ENCODE results near the gene KCNV2.

- TF ChIP-seq EZH2phosphoT487 (IDR thresholded peaks at IDR 0.05; ENCODE audit: low read length) = no peak
- TF ChIP-seq CTCF (IDR thresholded peaks at IDR 0.05; ENCODE audit: low read length) = no peak
- TF ChIP-seq EZH2 (optimal IDR thresholded peaks at IDR 0.05; ENCODE audit: low read depth, low read length) = no peak
These were observed 41.5 kb upstream of the KCNV2 start for GRCh38 chr9:2675834-2676233.
